HCT116 (cell line): ENCODE results near the gene MPV17L2. TPM values are rescaled to one million over a fixed set of nuclear protein-coding genes. Genes with fewer than 3 reads are reported as not detected.

Experiments
- total RNA-seq: library from RNA; stranded (reverse); gene quantifications from one replicate; pipeline ENCODE4 v1.2.1, GENCODE V29; 2021; ENCODE audit not compliant: unreplicated experiment

The MPV17L2 gene
- total RNA-seq, 1 experiment from 2014 or later: 18.7 TPM

Other genes starting within 250 kb of the MPV17L2 start
- gene KCNN1, start 226.1 kb upstream of the MPV17L2 start, total RNA-seq: 0.61 TPM
- 36.5 TPM for gene ARRDC2, start 185.0 kb upstream of the MPV17L2 start, total RNA-seq
- not detected for gene IL12RB1, start 106.3 kb upstream of the MPV17L2 start, total RNA-seq
- gene MAST3, start 95.4 kb upstream of the MPV17L2 start, total RNA-seq: 14.2 TPM
- 53.4 TPM for gene PIK3R2, start 40.1 kb upstream of the MPV17L2 start, total RNA-seq
- 64.6 TPM for gene IFI30, start 19.4 kb upstream of the MPV17L2 start, total RNA-seq
- 10.6 TPM for gene RAB3A, start 10.8 kb downstream of the MPV17L2 start, total RNA-seq
- 1.5 TPM for gene PDE4C, start 33.2 kb downstream of the MPV17L2 start, total RNA-seq
- 4.8 TPM for gene IQCN, start 81.2 kb downstream of the MPV17L2 start, total RNA-seq
- gene JUND, start 88.4 kb downstream of the MPV17L2 start, total RNA-seq: 221 TPM
- 400 TPM for gene LSM4, start 129.9 kb downstream of the MPV17L2 start, total RNA-seq
- gene PGPEP1, start 147.4 kb downstream of the MPV17L2 start, total RNA-seq: 30.9 TPM
- gene GDF15, start 192.9 kb downstream of the MPV17L2 start, total RNA-seq: 425 TPM
- gene LRRC25, start 204.4 kb downstream of the MPV17L2 start, total RNA-seq: 0.12 TPM
- 164 TPM for gene SSBP4, start 226.2 kb downstream of the MPV17L2 start, total RNA-seq
- gene ISYNA1, start 244.9 kb downstream of the MPV17L2 start, total RNA-seq: 365 TPM